ENCODE results near the gene B4GALNT2. TPM values are rescaled to one million over a fixed set of nuclear protein-coding genes. Genes with fewer than 3 reads are reported as not detected.
A peak's percentile ranks its signal among the peaks of the same experiment; 100 is the strongest.
"Not testable (repeated sequence)": the region's sequence is repeated elsewhere in the genome, so short reads cannot be mapped to it uniquely, and the experiment has no call there.

The B4GALNT2 gene
- total RNA-seq, 1 experiment from 2014 or later: not detected

GRCh38 chr17:49107211-49107557 is 25.4 kb upstream of the B4GALNT2 start:
- no peaks in the 10 kb centered on the region for H3K36me3 ChIP-seq
- no peak for DNase-seq
- H3K27me3 ChIP-seq: no peaks in the 10 kb centered on the region
- H3K4me3 ChIP-seq: no peak overlapping the region
- no peak overlapping the region for H3K27ac ChIP-seq
- no peaks in the 10 kb centered on the region; the same call in 1 of the 2 replicates for H3K4me1 ChIP-seq
- H3K9me3 ChIP-seq (replicated peaks): no peaks in the 10 kb centered on the region

GRCh38 chr17:49108318-49108717 is 24.3 kb upstream of the B4GALNT2 start:
- Histone ChIP-seq H3K9me3 (replicated peaks) (peaks cover 3% of the 10 kb centered on the region; the same call in 1 of the 2 replicates), H3K4me3 (no peak overlapping the region), H3K4me1 (no peaks in the 10 kb centered on the region; the same call in 1 of the 2 replicates), H3K36me3 (no peaks in the 10 kb centered on the region), H3K27ac (no peak overlapping the region), H3K27me3 (no peaks in the 10 kb centered on the region)
- no peak for DNase-seq

- H3K27ac ChIP-seq: no peak overlapping the region
- no peaks in the 10 kb centered on the region for H3K36me3 ChIP-seq
- no peaks in the 10 kb centered on the region for H3K27me3 ChIP-seq
- no peak for DNase-seq
- H3K4me1 ChIP-seq: no peaks in the 10 kb centered on the region; the same call in 1 of the 2 replicates
- no peak overlapping the region for H3K4me3 ChIP-seq
- H3K9me3 ChIP-seq (replicated peaks): peaks cover 3% of the 10 kb centered on the region; the same call in 1 of the 2 replicates
Measured at GRCh38 chr17:49110509-49110908, 22.1 kb upstream of the B4GALNT2 start.

- Histone ChIP-seq H3K36me3 (no peaks in the 10 kb centered on the region), H3K27ac (no peak overlapping the region)
Measured at GRCh38 chr17:49111934-49112333, 20.6 kb upstream of the B4GALNT2 start.

GRCh38 chr17:49112936-49113335 is 19.6 kb upstream of the B4GALNT2 start:
- Histone ChIP-seq H3K4me1 (no peaks in the 10 kb centered on the region; the same call in 1 of the 2 replicates), H3K9me3 (replicated peaks) (peaks cover 3% of the 10 kb centered on the region; the same call in 1 of the 2 replicates), H3K36me3 (no peaks in the 10 kb centered on the region), H3K27ac (no peak overlapping the region), H3K4me3 (no peak overlapping the region), H3K27me3 (no peaks in the 10 kb centered on the region)
- DNase-seq: no peak

More at GRCh38 chr17:49111934-49112333, 20.6 kb upstream of the B4GALNT2 start:
- H3K4me1 ChIP-seq: no peaks in the 10 kb centered on the region; the same call in 1 of the 2 replicates
- no peaks in the 10 kb centered on the region for H3K27me3 ChIP-seq
- H3K9me3 ChIP-seq (replicated peaks): peaks cover 3% of the 10 kb centered on the region; the same call in 1 of the 2 replicates
- no peak for DNase-seq
- H3K4me3 ChIP-seq: no peak overlapping the region

GRCh38 chr17:49114703-49115102 is 17.9 kb upstream of the B4GALNT2 start:
- Histone ChIP-seq H3K9me3 (replicated peaks) (peaks cover 3% of the 10 kb centered on the region; the same call in 1 of the 2 replicates), H3K36me3 (no peaks in the 10 kb centered on the region), H3K4me3 (no peak overlapping the region), H3K27me3 (no peaks in the 10 kb centered on the region), H3K4me1 (no peaks in the 10 kb centered on the region), H3K27ac (no peak overlapping the region)
- no peak for DNase-seq

- Histone ChIP-seq H3K27me3 (no peaks in the 10 kb centered on the region), H3K9me3 (replicated peaks) (peaks cover 9% of the 10 kb centered on the region; the same call in 1 of the 2 replicates), H3K4me3 (no peak overlapping the region), H3K27ac (no peak overlapping the region), H3K36me3 (no peaks in the 10 kb centered on the region), H3K4me1 (no peaks in the 10 kb centered on the region)
- DNase-seq: peak in 1 of 2 experiments; percentile 34
Measured at GRCh38 chr17:49117587-49118230, 14.9 kb upstream of the B4GALNT2 start.

GRCh38 chr17:49120166-49120565 is 12.4 kb upstream of the B4GALNT2 start:
- Histone ChIP-seq H3K4me1 (no peaks in the 10 kb centered on the region), H3K27me3 (no peaks in the 10 kb centered on the region), H3K27ac (no peak overlapping the region), H3K36me3 (no peaks in the 10 kb centered on the region), H3K4me3 (no peak overlapping the region), H3K9me3 (replicated peaks) (peaks cover 7% of the 10 kb centered on the region; the same call in 1 of the 2 replicates)
- DNase-seq: no peak

GRCh38 chr17:49121696-49122292 is 10.8 kb upstream of the B4GALNT2 start:
- Histone ChIP-seq H3K27ac (no peak overlapping the region), H3K4me3 (no peak overlapping the region), H3K36me3 (no peaks in the 10 kb centered on the region), H3K4me1 (no peaks in the 10 kb centered on the region), H3K27me3 (no peaks in the 10 kb centered on the region), H3K9me3 (replicated peaks) (peaks cover 7% of the 10 kb centered on the region; the same call in 1 of the 2 replicates)
- DNase-seq: no peak

GRCh38 chr17:49122566-49122965 is 10.0 kb upstream of the B4GALNT2 start:
- H3K36me3 ChIP-seq: no peaks in the 10 kb centered on the region
- no peaks in the 10 kb centered on the region for H3K4me1 ChIP-seq
- H3K9me3 ChIP-seq (replicated peaks): peaks cover 7% of the 10 kb centered on the region; the same call in 1 of the 2 replicates
- H3K27ac ChIP-seq: no peak overlapping the region
- DNase-seq: no peak
- no peak overlapping the region for H3K4me3 ChIP-seq
- H3K27me3 ChIP-seq: no peaks in the 10 kb centered on the region

GRCh38 chr17:49123061-49123460 is 9.5 kb upstream of the B4GALNT2 start:
- H3K9me3 ChIP-seq (replicated peaks): peaks cover 10% of the 10 kb centered on the region; the same call in 1 of the 2 replicates
- no peak overlapping the region for H3K27ac ChIP-seq
- H3K4me3 ChIP-seq: no peak overlapping the region
- no peaks in the 10 kb centered on the region for H3K27me3 ChIP-seq
- no peak for DNase-seq
- no peaks in the 10 kb centered on the region for H3K36me3 ChIP-seq
- no peaks in the 10 kb centered on the region for H3K4me1 ChIP-seq

GRCh38 chr17:49125449-49125848 is 7.1 kb upstream of the B4GALNT2 start:
- no peak overlapping the region for H3K27ac ChIP-seq

GRCh38 chr17:49126183-49126859 is 6.2 kb upstream of the B4GALNT2 start:
- not testable (repeated sequence) for H3K27me3 ChIP-seq, H3K36me3 ChIP-seq, H3K4me3 ChIP-seq, H3K4me1 ChIP-seq, DNase-seq, H3K27ac ChIP-seq
- H3K9me3 ChIP-seq (replicated peaks): peaks cover 25% of the 10 kb centered on the region

More at GRCh38 chr17:49125449-49125848, 7.1 kb upstream of the B4GALNT2 start:
- no peaks in the 10 kb centered on the region for H3K36me3 ChIP-seq
- no peak overlapping the region for H3K4me3 ChIP-seq
- H3K27me3 ChIP-seq: no peaks in the 10 kb centered on the region
- no peaks in the 10 kb centered on the region for H3K4me1 ChIP-seq
- no peak for DNase-seq
- H3K9me3 ChIP-seq (replicated peaks): peaks cover 25% of the 10 kb centered on the region

- H3K4me1 ChIP-seq, DNase-seq, H3K4me3 ChIP-seq, H3K27ac ChIP-seq, H3K36me3 ChIP-seq, H3K27me3 ChIP-seq: not testable (repeated sequence)
- H3K9me3 ChIP-seq (replicated peaks): peaks cover 18% of the 10 kb centered on the region
Measured at GRCh38 chr17:49129359-49129950, 3.1 kb upstream of the B4GALNT2 start.

- Histone ChIP-seq H3K27ac (no peak overlapping the region), H3K27me3 (no peaks in the 10 kb centered on the region)
- no peak for DNase-seq
Measured at GRCh38 chr17:49130891-49131290, 1.7 kb upstream of the B4GALNT2 start.

More at GRCh38 chr17:49130891-49131290, 1.7 kb upstream of the B4GALNT2 start:
- H3K4me1 ChIP-seq: no peaks in the 10 kb centered on the region
- H3K4me3 ChIP-seq: no peak overlapping the region
- H3K9me3 ChIP-seq (replicated peaks): peaks cover 18% of the 10 kb centered on the region
- H3K36me3 ChIP-seq: no peaks in the 10 kb centered on the region
